Activated CD4-positive, alpha-beta memory T cell treated with anti-CD3 and anti-CD28 coated beads, Interleukin-2, amount 10 ng/mL, durations not matched to agents 7 days and 5 days (primary cell): ENCODE data around the gene HEXIM2. TPM values are rescaled to one million over a fixed set of nuclear protein-coding genes. Genes with fewer than 3 reads are reported as not detected.
"Not testable (repeated sequence)": the region's sequence is repeated elsewhere in the genome, so short reads cannot be mapped to it uniquely, and the experiment has no call there.

Source experiments
- CTCF ChIA-PET: fragments of 350-600 bp; sonication (Branson Sonifier 250); formaldehyde crosslinking; loops from one replicate; lab custom pipeline; 2021; ENCODE audit warnings: antibody characterized with exemption, inconsistent platforms; lab: Charles Lee
- POLR2A ChIA-PET: fragments of 350-600 bp; sonication (Branson Sonifier 250); formaldehyde crosslinking; loops from one replicate; lab custom pipeline; 2021; ENCODE audit warnings: antibody characterized with exemption; lab: Charles Lee
- DNase-seq: peaks from one replicate; pipeline ENCODE4 v3.0.0-alpha.2; 2020
- H3K27ac Mint-ChIP-seq: one replicate; pipeline ENCODE4 v1.8.0; 2021; ENCODE audit warnings: mild to moderate bottlenecking, mixed read lengths
- H3K27me3 Mint-ChIP-seq: one replicate; pipeline ENCODE4 v1.8.0; 2021; ENCODE audit warnings: mixed read lengths
- H3K36me3 Mint-ChIP-seq: one replicate; pipeline ENCODE4 v1.8.0; 2021; ENCODE audit warnings: low read depth, mixed read lengths
- H3K4me1 Mint-ChIP-seq: one replicate; pipeline ENCODE4 v1.8.0; 2021; ENCODE audit warnings: mixed read lengths
- H3K4me3 Mint-ChIP-seq: one replicate; pipeline ENCODE4 v1.8.0; 2021; ENCODE audit warnings: mild to moderate bottlenecking, mixed read lengths
- H3K9me3 Mint-ChIP-seq: one replicate; pipeline ENCODE4 v1.8.0; 2021; ENCODE audit warnings: mixed read lengths
- total RNA-seq, 2 experiments: library from RNA; stranded (reverse); gene quantifications; one replicate each; pipeline ENCODE4 v1.2.3, GENCODE V29; 2021

The HEXIM2 gene
- total RNA-seq, 2 experiments from 2014 or later, result 6.5 to 8.0 TPM

GRCh38 chr17:45120558-45120957 is 41.1 kb upstream of the HEXIM2 start:
- no peaks in the 10 kb centered on the region for H3K9me3 Mint-ChIP-seq

DNA sequence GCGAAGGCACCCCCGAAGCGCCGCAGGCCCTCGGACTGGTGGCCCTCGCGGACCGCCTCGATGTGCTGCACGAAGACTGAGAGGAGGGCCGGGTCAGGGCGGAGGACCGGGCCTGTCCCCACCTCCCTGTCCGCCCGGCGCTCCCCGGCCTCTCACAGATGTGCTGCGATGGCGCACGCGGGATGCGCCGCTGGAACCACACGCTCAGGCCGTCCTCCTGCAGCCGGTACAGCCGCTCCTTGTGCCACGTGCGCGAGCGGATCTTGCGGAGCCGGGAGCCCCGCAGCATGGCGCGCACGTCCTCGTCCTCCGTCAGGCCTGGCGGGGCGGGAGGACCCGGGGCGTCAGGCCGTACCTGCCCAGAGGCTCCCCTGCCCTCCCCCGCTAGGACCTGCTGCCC is 40.6 kb upstream of the HEXIM2 start:
- Mint-ChIP-seq H3K4me3 (no peak overlapping the region), H3K9me3 (no peaks in the 10 kb centered on the region), H3K36me3 (no peaks in the 10 kb centered on the region), H3K27me3 (peaks cover 7% of the 10 kb centered on the region), H3K27ac (no peak overlapping the region), H3K4me1 (peaks cover 9% of the 10 kb centered on the region)
- no peak for DNase-seq
- CTCF ChIA-PET, result no interaction called here
- POLR2A ChIA-PET, result interaction anchor here (0.6 to 1.0 kb wide), 2 partner anchors 74 to 200 kb away, joined by 3 read pairs; no protein-coding TSS in a partner anchor

More at GRCh38 chr17:45120558-45120957, 41.1 kb upstream of the HEXIM2 start:
- Mint-ChIP-seq H3K4me3 (no peak overlapping the region), H3K4me1 (peaks cover 9% of the 10 kb centered on the region), H3K27ac (no peak overlapping the region), H3K36me3 (no peaks in the 10 kb centered on the region), H3K27me3 (peaks cover 7% of the 10 kb centered on the region)
- no peak for DNase-seq
- ChIA-PET CTCF (interaction anchor here (2.6 kb wide), 1 partner anchor 77 kb away, joined by 8 read pairs; no protein-coding TSS in a partner anchor), POLR2A (interaction anchor here (1.0 kb wide), 1 partner anchor 74 kb away, joined by 3 read pairs; no protein-coding TSS in a partner anchor)

DNA sequence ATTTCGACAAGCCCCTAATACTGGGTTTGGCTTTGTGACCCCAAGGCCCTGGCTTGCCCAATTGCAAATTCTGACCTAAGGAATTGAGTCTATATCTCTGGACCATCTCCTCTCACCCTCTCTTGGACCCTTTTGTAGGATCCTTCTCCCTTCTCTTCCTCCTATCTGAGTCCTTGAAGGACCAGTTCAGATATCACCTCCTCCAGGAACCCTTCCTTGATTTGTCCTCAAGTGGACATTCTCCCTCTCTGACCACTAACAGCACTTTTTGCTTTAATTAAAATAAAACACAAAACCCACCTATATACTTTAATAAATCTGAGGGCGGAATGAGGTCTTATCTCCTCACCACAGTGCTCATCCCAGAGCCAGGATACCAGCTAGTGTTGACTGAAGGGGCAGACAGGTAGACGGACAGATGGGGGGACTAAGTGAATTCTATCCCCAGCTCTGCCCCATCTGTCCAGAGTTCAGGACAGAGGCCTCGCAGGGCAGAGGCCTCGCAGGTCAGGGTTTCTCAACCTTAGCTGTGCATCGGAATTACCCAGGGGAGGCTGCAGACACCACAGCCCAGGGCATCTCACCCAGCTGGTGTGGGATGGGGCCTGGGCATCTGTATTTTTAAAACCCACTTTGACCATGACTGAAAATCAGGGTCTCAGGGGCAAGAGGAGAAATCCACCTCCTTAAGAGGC is 38.5 kb upstream of the HEXIM2 start:
- ChIA-PET POLR2A (interaction anchor here (0.8 kb wide), 1 partner anchor 12 kb away, joined by 3 read pairs; the partner anchor contains the start of gene ACBD4), CTCF (interaction anchor here (1.2 kb wide), 1 partner anchor 12 kb away, joined by 4 read pairs; the partner anchor contains the start of gene ACBD4)
- peaks cover 9% of the 10 kb centered on the region for H3K4me1 Mint-ChIP-seq
- DNase-seq, result no peak
- no peak overlapping the region for H3K4me3 Mint-ChIP-seq
- H3K9me3 Mint-ChIP-seq, result no peaks in the 10 kb centered on the region
- no peaks in the 10 kb centered on the region for H3K36me3 Mint-ChIP-seq
- peaks cover 7% of the 10 kb centered on the region for H3K27me3 Mint-ChIP-seq
- no peak overlapping the region for H3K27ac Mint-ChIP-seq

GRCh38 chr17:45123930-45124796 is 37.5 kb upstream of the HEXIM2 start:
- Mint-ChIP-seq H3K27ac (peak overlapping the region; percentile 61), H3K4me3 (no peak overlapping the region), H3K4me1 (peaks cover 9% of the 10 kb centered on the region), H3K36me3 (no peaks in the 10 kb centered on the region), H3K9me3 (no peaks in the 10 kb centered on the region), H3K27me3 (peaks cover 7% of the 10 kb centered on the region)
- peak; percentile 52 for DNase-seq
- CTCF ChIA-PET, result interaction anchor here (1.2 to 1.9 kb wide), 2 partner anchors 11 kb away, joined by 4 to 9 read pairs; partner anchors contain the start of gene ACBD4
- POLR2A ChIA-PET, result interaction anchor here (0.8 to 1.1 kb wide), 2 partner anchors 11 to 73 kb away, joined by 3 read pairs; partner anchors contain the start of genes ACBD4 and DCAKD

DNA sequence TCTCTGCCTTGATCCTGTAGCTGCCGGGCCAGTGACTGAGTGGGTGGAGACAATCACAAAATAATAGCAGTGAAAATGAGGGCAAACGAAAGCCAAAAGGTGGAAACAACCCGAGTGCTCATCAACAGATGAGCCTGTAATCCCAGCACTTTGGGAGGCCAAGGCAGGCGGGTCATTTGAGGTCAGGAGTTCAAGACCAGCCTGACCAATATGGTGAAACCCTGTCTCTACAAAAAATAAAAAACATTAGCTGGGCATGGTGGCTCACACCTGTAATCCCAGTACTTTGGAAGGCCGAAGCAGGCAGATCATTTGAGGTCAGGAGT is 36.9 kb upstream of the HEXIM2 start:
- H3K36me3 Mint-ChIP-seq, H3K4me3 Mint-ChIP-seq, H3K9me3 Mint-ChIP-seq, H3K4me1 Mint-ChIP-seq, H3K27me3 Mint-ChIP-seq, DNase-seq: not testable (repeated sequence)
- CTCF ChIA-PET, result interaction anchor here (1.9 kb wide), 1 partner anchor 10 kb away, joined by 9 read pairs; the partner anchor contains the start of gene ACBD4
- H3K27ac Mint-ChIP-seq, result peak overlapping the region; percentile 3
- POLR2A ChIA-PET, result interaction anchor here (1.1 kb wide), 1 partner anchor 74 kb away, joined by 3 read pairs; the partner anchor contains the start of gene DCAKD

DNA sequence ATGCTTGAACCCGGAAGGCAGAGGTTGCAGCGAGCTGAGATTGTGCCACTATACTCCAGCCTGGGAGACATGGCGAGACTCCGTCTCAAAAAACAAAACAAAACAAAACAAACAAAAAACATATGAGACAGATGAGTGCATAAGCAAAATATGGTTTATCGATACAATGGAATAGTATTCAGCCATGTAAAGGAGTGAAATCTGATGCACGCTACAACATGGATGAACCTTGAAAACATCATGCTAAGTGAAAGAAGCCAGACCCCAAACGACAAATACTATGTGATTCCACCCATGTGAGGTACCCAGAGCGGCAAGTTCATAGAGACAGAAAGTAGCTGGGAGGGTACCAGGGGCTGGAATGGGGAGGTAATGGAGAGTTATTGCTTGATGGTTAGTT is 36.2 kb upstream of the HEXIM2 start:
- H3K4me3 Mint-ChIP-seq, result no peak overlapping the region
- CTCF ChIA-PET, result interaction anchor here (1.9 kb wide), 1 partner anchor 10 kb away, joined by 9 read pairs; the partner anchor contains the start of gene ACBD4

GRCh38 chr17:45127207-45127547 is 34.5 kb upstream of the HEXIM2 start:
- CTCF ChIA-PET, result interaction anchor here (0.6 kb wide), 1 partner anchor 26 kb away, joined by 3 read pairs; no protein-coding TSS in a partner anchor
- no peaks in the 10 kb centered on the region for H3K9me3 Mint-ChIP-seq
- peaks cover 9% of the 10 kb centered on the region for H3K27me3 Mint-ChIP-seq
- no peak for DNase-seq
- no peak overlapping the region for H3K4me3 Mint-ChIP-seq
- POLR2A ChIA-PET, result interaction anchor here (1.0 kb wide), 1 partner anchor 77 kb away, joined by 3 read pairs; no protein-coding TSS in a partner anchor
- H3K36me3 Mint-ChIP-seq, result no peaks in the 10 kb centered on the region
- H3K27ac Mint-ChIP-seq, result no peak overlapping the region
- peaks cover 9% of the 10 kb centered on the region for H3K4me1 Mint-ChIP-seq

More for the DNA sequence above, 36.2 kb upstream of the HEXIM2 start:
- Mint-ChIP-seq H3K9me3 (no peaks in the 10 kb centered on the region), H3K36me3 (no peaks in the 10 kb centered on the region), H3K27ac (no peak overlapping the region), H3K4me1 (peaks cover 9% of the 10 kb centered on the region), H3K27me3 (peaks cover 8% of the 10 kb centered on the region)
- POLR2A ChIA-PET, result no interaction called here
- DNase-seq, result no peak

GRCh38 chr17:45127548-45128300 is 34.0 kb upstream of the HEXIM2 start:
- Mint-ChIP-seq H3K4me3 (no peak overlapping the region), H3K36me3 (no peaks in the 10 kb centered on the region), H3K9me3 (no peaks in the 10 kb centered on the region), H3K4me1 (peaks cover 9% of the 10 kb centered on the region), H3K27me3 (peaks cover 9% of the 10 kb centered on the region), H3K27ac (no peak overlapping the region)
- no peak for DNase-seq
- ChIA-PET POLR2A (interaction anchor here (1.0 kb wide), 1 partner anchor 77 kb away, joined by 3 read pairs; no protein-coding TSS in a partner anchor), CTCF (interaction anchor here (0.6 kb wide), 1 partner anchor 27 kb away, joined by 3 read pairs; no protein-coding TSS in a partner anchor)

GRCh38 chr17:45128331-45128730 is 33.3 kb upstream of the HEXIM2 start:
- no peak overlapping the region for H3K4me3 Mint-ChIP-seq
- peaks cover 11% of the 10 kb centered on the region for H3K4me1 Mint-ChIP-seq
- no peak overlapping the region for H3K27ac Mint-ChIP-seq
- no peaks in the 10 kb centered on the region for H3K9me3 Mint-ChIP-seq
- peaks cover 9% of the 10 kb centered on the region for H3K27me3 Mint-ChIP-seq
- no peaks in the 10 kb centered on the region for H3K36me3 Mint-ChIP-seq
- ChIA-PET POLR2A (interaction anchor here (0.5 to 1.0 kb wide), 3 partner anchors 56 to 903 kb away, joined by 3 to 4 read pairs (median 3); no protein-coding TSS in a partner anchor), CTCF (interaction anchor here (1.6 kb wide), 1 partner anchor 70 kb away, joined by 4 read pairs; no protein-coding TSS in a partner anchor)
- no peak for DNase-seq

DNA sequence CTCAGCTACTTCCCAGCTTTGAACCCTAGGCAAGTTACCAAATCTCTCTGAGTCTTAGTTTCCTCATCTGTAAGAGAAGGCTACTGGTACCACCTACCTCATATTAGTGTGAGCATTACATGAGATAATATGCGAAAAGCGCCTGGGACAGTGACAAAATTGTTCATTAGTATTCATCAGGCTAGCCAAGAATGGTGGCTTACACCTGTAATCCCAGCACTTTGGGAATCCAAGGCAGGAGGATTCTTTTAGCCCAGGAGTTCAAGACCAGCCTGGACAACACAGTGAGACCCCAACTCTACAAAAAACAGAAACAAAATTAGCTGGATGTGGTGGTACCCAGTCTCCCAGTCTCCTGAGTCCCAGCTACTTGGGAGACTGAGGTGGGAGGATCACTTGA is 32.7 kb upstream of the HEXIM2 start:
- Mint-ChIP-seq H3K27ac (no peak overlapping the region), H3K4me1 (peaks cover 12% of the 10 kb centered on the region), H3K4me3 (no peak overlapping the region), H3K36me3 (no peaks in the 10 kb centered on the region), H3K27me3 (peaks cover 9% of the 10 kb centered on the region), H3K9me3 (no peaks in the 10 kb centered on the region)
- CTCF ChIA-PET, result interaction anchor here (1.6 kb wide), 1 partner anchor 69 kb away, joined by 4 read pairs; no protein-coding TSS in a partner anchor
- POLR2A ChIA-PET, result interaction anchor here (0.5 to 1.1 kb wide), 4 partner anchors 20 to 904 kb away, joined by 3 to 4 read pairs (median 3); partner anchors contain the start of gene HEXIM1
- no peak for DNase-seq

- H3K27me3 Mint-ChIP-seq, result peaks cover 9% of the 10 kb centered on the region
- no peaks in the 10 kb centered on the region for H3K36me3 Mint-ChIP-seq
- ChIA-PET POLR2A (interaction anchor here (0.9 to 1.1 kb wide), 2 partner anchors 19 to 68 kb away, joined by 3 read pairs; partner anchors contain the start of gene HEXIM1), CTCF (interaction anchor here (0.6 to 1.6 kb wide), 2 partner anchors 69 to 90 kb away, joined by 3 to 4 read pairs; no protein-coding TSS in a partner anchor)
- H3K9me3 Mint-ChIP-seq, result no peaks in the 10 kb centered on the region
- no peak overlapping the region for H3K4me3 Mint-ChIP-seq
- peaks cover 7% of the 10 kb centered on the region for H3K4me1 Mint-ChIP-seq
- no peak overlapping the region for H3K27ac Mint-ChIP-seq
- no peak for DNase-seq
Observed at GRCh38 chr17:45129426-45129939, 32.2 kb upstream of the HEXIM2 start.
